Renal cortex interstitium (tissue), 11 donors: ENCODE results near the gene TNFAIP8L3. TPM values are rescaled to one million over a fixed set of nuclear protein-coding genes. Genes with fewer than 3 reads are reported as not detected.
A peak's percentile ranks its signal among the peaks of the same experiment; 100 is the strongest.

ENCODE experiments used
- DNase-seq, 11 donors: peaks; one replicate each; pipeline ENCODE4 v3.0.0-alpha.2; 2013; ENCODE audit warnings: low read depth in 9 of 11, low spot score in 4 of 11; ENCODE audit errors: extremely low read depth in 1 of 11
- polyA plus RNA-seq, 3 donors: library from polyadenylated mRNA; unstranded; fragments of 120-200 nt; gene quantifications; one replicate each; pipeline ENCODE4 v1.2.1, GENCODE V29; 2013; ENCODE audit not compliant: insufficient read length in 3 of 3

Gene TNFAIP8L3
- polyA plus RNA-seq, 3 donors, result 1.8 to 2.5 (median 2.0) TPM

GRCh38 chr15:51075826-51076523, 18.7 kb downstream of the TNFAIP8L3 start:
- DNase-seq, result no peak

DNA sequence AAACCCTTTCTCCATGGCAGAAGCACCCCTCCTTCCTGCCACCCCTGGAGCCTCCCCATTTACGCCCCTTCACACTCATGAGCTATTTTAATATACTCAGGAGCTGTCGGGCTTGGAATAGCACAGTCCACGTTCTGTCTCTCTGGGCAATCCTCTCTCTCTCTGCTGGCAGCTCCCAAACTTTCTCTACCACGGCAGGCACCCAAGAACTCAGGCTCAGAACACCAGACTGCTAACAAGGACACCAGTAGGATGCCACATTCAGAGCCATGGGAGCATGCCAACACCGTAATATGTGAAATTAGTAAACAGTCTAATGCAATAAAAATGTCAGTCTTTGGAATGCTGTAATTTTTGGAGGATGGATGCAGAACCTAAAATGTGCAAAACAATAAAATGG, 19.3 kb downstream of the TNFAIP8L3 start:
- DNase-seq, result no peak

DNA sequence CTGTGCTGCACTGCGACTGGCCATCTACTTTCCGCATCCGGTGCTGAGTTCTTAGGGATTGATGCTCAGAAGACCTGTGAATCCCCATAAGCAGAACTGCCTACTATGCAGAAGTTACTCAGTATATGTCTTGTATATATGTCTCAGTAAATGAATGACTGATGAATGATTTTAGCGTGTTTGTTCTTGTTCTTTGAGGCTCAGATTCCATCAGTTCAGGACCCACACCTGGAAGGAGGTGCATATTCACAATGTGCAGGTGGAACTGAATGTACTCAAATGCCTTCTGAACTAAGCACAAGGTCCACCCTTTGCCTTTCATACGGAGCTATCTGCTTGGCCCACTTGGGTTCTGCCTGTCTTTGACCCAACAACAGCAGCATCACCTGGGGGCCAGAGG, 19.8 kb downstream of the TNFAIP8L3 start:
- DNase-seq, result no peak

DNA sequence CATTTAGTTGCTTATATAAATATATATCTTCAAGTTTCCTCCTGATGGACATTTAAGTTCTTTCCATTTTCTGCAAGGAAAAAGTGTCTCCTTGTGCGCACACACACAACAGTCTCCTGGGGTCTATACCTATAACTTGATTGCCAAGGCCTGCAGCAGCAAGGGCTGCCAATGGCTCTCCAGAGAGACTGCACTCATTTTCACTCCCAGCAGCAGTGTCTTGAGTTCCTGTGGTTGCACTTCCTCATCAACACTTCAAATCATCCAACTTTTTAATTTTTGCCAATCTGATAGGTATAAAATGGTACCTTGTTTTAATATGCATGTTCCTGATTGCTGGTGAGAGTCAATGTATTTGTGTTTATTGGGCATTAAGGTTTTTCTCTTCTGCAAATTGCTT, 23.1 kb downstream of the TNFAIP8L3 start:
- DNase-seq, result no peak

DNA sequence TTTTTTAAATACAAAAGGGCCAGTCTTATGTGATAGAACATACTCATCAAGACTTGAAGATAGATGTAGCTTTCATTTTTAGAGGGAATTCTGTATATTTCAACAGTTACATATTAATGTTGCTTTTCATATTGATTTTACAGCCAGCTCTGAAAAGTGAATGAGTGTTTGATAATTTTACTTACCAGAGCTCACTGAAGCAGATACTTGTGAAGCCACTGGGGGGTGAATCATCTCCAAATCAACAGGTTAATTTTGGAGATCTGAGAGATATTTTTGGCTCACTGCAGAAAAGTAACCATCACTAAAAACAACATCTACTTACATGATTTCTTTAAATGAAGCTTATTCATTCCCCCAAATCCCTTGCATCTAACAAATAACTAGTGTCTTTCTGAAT, 24.7 kb downstream of the TNFAIP8L3 start:
- DNase-seq, result no peak

DNA sequence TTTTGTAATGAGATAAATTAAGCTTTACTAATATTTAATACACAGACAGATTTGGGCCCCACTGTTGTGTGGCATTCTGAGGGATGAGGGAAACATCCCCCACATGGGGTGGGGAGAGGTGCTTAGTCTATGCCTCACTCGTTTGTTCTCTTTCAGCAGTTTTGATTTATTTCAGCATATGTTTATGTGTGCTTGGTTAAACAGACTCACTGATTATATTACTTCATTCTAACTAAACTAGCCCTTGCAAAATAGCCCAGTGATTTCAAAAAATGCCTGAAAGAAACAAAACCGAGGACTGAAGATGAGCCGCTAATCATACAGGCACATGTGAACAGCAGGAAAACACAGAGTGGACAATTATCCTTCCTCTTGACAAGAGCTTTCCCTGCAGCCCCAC, 27.2 kb downstream of the TNFAIP8L3 start:
- no peak for DNase-seq

- no peak for DNase-seq
Observed at GRCh38 chr15:51065781-51066180, 28.9 kb downstream of the TNFAIP8L3 start.

DNA sequence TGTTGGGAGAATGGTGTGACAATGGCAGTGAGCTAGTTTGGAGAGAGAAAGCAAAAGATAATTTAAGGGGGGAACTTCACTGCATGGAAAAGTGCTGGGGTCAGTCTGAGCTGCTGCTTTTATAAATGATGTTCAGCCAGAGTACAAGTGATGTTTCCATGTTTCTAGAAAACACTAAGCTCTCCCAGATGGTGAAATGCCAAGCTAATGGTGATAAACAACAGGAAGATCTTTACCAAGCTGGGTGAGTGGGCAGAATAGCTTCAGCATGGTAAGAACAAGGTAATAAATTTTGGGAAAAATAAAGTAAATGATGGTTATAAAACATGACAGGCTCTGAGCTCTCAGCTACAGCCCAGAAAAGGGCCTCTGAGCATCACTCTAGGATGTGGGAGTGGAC, 29.4 kb downstream of the TNFAIP8L3 start:
- DNase-seq, result no peak

- no peak for DNase-seq
Observed at GRCh38 chr15:51062736-51063135, 32.0 kb downstream of the TNFAIP8L3 start.

GRCh38 chr15:51060030-51060673, 34.6 kb downstream of the TNFAIP8L3 start:
- DNase-seq, result no peak

DNA sequence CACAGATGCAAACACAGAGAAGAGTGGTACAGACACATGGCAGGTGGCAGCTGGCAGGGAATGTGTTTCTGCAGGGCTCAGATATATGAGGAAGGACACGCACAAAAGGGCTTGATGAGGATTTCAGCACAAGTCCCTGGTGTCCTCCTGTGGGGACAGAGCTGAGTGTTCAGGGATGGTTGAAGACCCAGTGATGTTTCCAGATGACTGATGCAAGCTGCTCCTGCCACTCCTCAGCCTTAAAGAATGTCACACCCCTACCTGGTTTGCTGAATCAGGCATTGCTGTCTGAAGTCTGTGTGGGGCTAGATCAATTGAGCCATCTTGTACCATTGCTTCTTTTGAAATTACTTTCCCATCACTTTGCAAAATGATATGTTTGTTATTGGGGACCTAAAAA, 40.2 kb downstream of the TNFAIP8L3 start:
- DNase-seq, result no peak

GRCh38 chr15:51053571-51053970, 41.1 kb downstream of the TNFAIP8L3 start:
- DNase-seq, result no peak

DNA sequence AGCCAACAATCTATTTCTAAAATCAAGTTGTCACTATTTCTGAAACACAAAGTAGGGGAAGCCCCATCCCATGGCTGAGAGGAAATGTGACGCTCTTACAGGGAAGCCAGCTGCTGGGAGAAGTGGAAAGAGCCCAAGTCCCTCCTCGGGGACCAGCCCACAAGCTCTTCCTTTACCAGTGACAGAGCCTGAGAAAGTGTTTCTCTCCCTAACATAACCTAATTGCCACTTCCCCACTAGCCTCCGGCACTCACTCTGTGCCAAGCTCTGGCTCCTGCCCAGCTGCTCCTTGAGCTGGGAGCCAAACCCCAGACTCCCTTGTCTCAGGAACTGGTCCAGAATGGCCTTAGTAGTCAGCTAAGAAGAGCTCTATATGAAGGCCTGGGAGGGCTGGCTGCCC, 42.9 kb downstream of the TNFAIP8L3 start:
- DNase-seq, result no peak

DNA sequence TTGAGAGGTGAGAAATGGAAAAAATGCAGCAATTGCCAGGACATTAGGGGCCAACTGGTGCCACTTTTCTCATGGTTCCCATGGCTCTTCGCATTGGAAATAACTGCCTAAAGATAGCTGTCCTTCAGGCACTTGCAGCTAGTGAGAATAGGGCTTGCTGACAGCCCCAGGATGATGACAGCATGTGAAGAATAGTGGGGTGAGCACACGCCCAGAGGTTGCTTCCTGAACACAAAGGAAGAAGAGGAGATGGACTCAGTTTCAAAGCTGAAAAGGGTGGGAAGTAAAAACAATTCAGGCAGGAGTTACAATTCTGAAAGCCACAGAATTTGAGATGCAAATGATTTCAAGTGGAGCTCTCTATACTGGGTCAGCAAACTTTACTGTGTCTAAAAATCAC, 45.6 kb downstream of the TNFAIP8L3 start:
- DNase-seq, result no peak

DNA sequence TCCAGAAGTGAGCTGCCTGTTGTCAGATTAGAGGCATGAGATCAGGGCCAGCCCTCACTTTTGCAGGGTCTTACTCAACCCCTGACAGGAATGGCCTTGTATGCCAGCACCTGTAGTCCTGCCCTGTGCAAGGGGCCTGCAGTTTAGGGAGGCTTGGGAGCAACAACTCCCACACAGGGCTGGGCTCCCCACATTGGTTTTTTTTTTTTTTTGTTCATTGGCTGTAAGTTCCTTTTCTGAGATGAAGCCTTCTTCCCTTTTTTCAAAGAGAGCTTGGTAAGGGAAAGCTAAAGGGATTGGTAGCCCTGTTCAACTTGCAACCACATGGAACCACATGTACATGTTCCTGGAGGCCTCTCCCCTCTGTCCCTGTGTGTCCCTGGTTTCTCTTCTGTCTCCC, 46.4 kb downstream of the TNFAIP8L3 start:
- no peak for DNase-seq

DNA sequence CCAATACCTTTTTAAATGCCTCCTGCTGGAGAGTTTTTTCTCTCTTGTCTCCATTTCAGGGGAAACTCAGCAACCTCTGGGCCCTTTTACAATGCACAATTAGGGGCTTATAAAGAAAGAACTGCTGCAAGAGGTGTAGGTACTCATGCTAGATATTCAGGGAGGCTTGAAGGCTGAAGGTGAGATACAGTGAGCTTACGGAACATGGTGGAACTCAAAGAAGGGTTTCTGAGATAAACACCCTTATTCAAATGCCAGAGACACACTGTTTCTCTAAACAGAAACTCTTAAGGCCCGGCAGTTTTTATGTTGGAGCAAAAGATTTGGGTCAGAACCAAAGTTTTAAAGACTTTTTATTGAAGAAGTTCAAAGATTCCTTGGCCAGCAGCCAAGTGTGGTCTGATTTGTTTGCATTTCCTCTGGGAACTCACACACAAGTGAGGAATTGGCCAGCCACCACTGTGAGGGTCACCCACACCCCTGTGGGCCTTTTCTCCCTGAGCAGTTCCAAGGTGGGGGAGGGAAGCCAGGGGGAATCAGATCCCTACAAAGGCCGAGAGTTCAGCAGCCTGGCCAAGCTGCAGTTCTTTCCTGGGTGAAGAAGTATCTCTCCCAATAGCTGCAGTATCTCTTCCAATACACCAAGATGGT, 47.8 kb downstream of the TNFAIP8L3 start:
- peak in 3 of 11 donors; percentile 14 to 29 (median 18) for DNase-seq

DNA sequence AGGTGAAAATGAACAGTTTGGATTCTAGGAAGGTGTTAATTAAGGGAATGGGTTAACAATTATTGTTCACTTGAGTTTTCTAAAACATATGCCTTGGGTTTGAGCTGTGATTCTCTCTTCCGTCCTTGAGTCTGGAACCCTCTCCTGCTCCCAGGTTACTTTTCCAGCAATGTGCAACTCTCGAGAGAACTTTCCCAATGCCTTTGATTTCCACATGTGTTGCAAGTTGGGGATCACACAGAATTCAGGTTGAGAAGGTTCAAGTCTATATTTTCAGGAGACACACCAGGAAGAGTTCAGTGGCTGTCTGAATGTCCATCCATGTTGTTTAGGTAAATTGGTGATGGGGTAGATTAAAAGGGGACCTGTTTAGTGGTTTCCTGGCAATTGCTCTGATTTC, 48.7 kb downstream of the TNFAIP8L3 start:
- DNase-seq, result no peak

DNA sequence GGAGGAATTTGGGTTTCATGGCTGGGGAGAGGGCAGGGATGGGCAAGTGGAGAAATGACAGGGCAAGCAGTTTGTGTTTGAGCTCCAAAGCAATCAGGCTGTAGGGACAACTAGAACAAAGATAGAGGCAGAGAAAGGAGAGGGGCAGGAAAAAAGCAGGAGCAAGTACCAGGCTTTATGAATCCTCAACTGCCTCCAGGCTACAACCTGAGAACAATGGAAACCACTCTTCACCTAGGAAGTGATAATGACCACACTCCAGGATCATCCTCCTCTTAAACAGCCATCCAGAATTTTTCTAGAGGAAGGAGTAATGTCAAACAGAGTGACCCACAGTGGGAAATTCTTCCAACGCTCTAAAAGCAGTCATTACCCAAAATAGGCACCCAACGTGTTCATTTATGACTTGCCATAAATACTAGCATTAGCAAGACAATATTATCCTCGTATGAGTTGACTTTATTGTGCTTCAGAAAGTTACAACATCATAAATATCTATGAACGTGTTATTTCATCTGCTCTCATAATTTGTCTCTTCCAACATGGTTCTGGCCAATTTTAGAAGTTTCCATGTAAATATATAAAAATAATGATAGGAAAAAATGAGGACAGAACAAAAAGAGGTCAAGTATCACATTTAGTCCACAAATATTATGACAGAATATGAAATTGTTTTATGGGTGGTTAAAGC, 50.5 kb downstream of the TNFAIP8L3 start:
- DNase-seq, result peak in 1 of 11 donors; percentile 15

- DNase-seq, result no peak
Observed at GRCh38 chr15:51038974-51039319, 55.8 kb downstream of the TNFAIP8L3 start.
